H1 (cell line): Measurements from ENCODE around the gene TEAD4.

Source experiments
- CTCF ChIP-seq, 3 experiments: IDR thresholded peaks; 1 replicate in 2 of 3; 2 replicates in 1 of 3; pipeline versions ENCODE4 v1.5.1 to v1.6.1; 2011; ENCODE audit warnings: low read length in 3 of 3, mild to moderate bottlenecking in 3 of 3, inconsistent platforms in 2 of 3, low read depth in 1 of 3, moderate library complexity in 1 of 3; ENCODE audit not compliant: insufficient read depth in 1 of 3; ENCODE audit errors: control extremely low read depth in 1 of 3
- EGR1 ChIP-seq: IDR thresholded peaks from 2 replicates; pipeline ENCODE4 v1.6.1; 2011; ENCODE audit warnings: low read depth, low read length, borderline replicate concordance
- JUN ChIP-seq: IDR thresholded peaks from 2 replicates; pipeline ENCODE4 v1.6.1; 2011; ENCODE audit warnings: low read depth, mild to moderate bottlenecking, improper control_type of control experiment, low read length
- PHF8 ChIP-seq: fragments of 200-600 bp; sonication (generic); conservative IDR thresholded peaks from 2 replicates; pipeline ENCODE4 v1.7.1; 2012; ENCODE audit warnings: low read depth, mild to moderate bottlenecking, inconsistent platforms, low read length, moderate library complexity
- POLR2A ChIP-seq, 2 experiments: IDR thresholded peaks; 1 replicate in 1 of 2; 2 replicates in 1 of 2; pipeline ENCODE4 v1.6.1; 2011; ENCODE audit warnings: low read depth in 2 of 2, low read length in 2 of 2, mild to moderate bottlenecking in 2 of 2; ENCODE audit errors: control extremely low read depth in 1 of 2
- SIN3A ChIP-seq, 2 experiments: IDR thresholded peaks in 1 of 2; conservative IDR thresholded peaks in 1 of 2; 2 replicates each; pipeline ENCODE4 v1.6.1; 2011 to 2012; ENCODE audit warnings: low read length in 2 of 2, improper control_type of control experiment in 1 of 2, low read depth in 1 of 2, mild to moderate bottlenecking in 1 of 2
- ZNF274 ChIP-seq: IDR thresholded peaks from 2 replicates; pipeline ENCODE4 v1.7.0; 2012; ENCODE audit warnings: low read length, borderline replicate concordance; ENCODE audit errors: extremely low read depth

- no peak for TF ChIP-seq CTCF (IDR thresholded peaks at IDR 0.05; ENCODE audit: control extremely low read depth in 1 of 3, insufficient read depth in 1 of 3, low read depth in 1 of 3, low read length in 3 of 3)
- TF ChIP-seq JUN = no peak
- TF ChIP-seq POLR2A (IDR thresholded peaks at IDR 0.05; ENCODE audit: control extremely low read depth in 1 of 2, low read depth in 2 of 2, low read length in 2 of 2) = no peak
- TF ChIP-seq PHF8 = no peak
- TF ChIP-seq ZNF274 = no peak
- TF ChIP-seq SIN3A (conservative IDR thresholded peaks at IDR 0.05 in 1 of 2, IDR thresholded peaks at IDR 0.05 in 1 of 2; ENCODE audit: low read depth in 1 of 2, low read length in 2 of 2) = no peak
- no peak for TF ChIP-seq EGR1
Observed at GRCh38 chr12:3054374-3054773, 95.2 kb downstream of the TEAD4 start.
